Osteocyte (in vitro differentiated cells): ENCODE results near the gene CAPSL. TPM values are rescaled to one million over a fixed set of nuclear protein-coding genes. Genes with fewer than 3 reads are reported as not detected.

ENCODE experiments used
- DNase-seq: peaks from one replicate; pipeline ENCODE4 v3.0.0; 2021; ENCODE audit warnings: mixed read lengths; ENCODE audit not compliant: unreplicated experiment; ENCODE audit errors: extremely low spot score
- H3K27ac Mint-ChIP-seq: one replicate; pipeline ENCODE4 v1.8.0; 2021; ENCODE audit warnings: mild to moderate bottlenecking, mixed read lengths; ENCODE audit not compliant: unreplicated experiment
- H3K27me3 Mint-ChIP-seq: one replicate; pipeline ENCODE4 v1.8.0; 2021; ENCODE audit warnings: mixed read lengths; ENCODE audit not compliant: unreplicated experiment
- H3K36me3 Mint-ChIP-seq: one replicate; pipeline ENCODE4 v1.8.0; 2021; ENCODE audit warnings: mixed read lengths; ENCODE audit not compliant: unreplicated experiment
- H3K4me1 Mint-ChIP-seq: one replicate; pipeline ENCODE4 v1.8.0; 2021; ENCODE audit warnings: mixed read lengths; ENCODE audit not compliant: unreplicated experiment
- H3K4me3 Mint-ChIP-seq: one replicate; pipeline ENCODE4 v1.8.0; 2021; ENCODE audit warnings: mild to moderate bottlenecking, moderate library complexity, mixed read lengths; ENCODE audit not compliant: unreplicated experiment
- H3K9me3 Mint-ChIP-seq: one replicate; pipeline ENCODE4 v1.8.0; 2021; ENCODE audit warnings: mixed read lengths; ENCODE audit not compliant: unreplicated experiment
- total RNA-seq: library from RNA; stranded (reverse); gene quantifications from 2 replicates; pipeline ENCODE4 v1.2.1, GENCODE V29; 2021
- TF ChIP-seq, protein P1 (sequence below): fragments of 200-600 bp; sonication (generic); IDR thresholded peaks from 2 replicates; pipeline ENCODE4 v1.5.0; 2021; ENCODE audit warnings: antibody characterized with exemption, mild to moderate bottlenecking, moderate library complexity

Gene CAPSL
- total RNA-seq, 1 donor from 2014 or later = not detected

GRCh38 chr5:35890021-35891020 is 48.1 kb downstream of the CAPSL start:
- no peak overlapping the region for H3K4me3 Mint-ChIP-seq
- no peaks in the 10 kb centered on the region for H3K36me3 Mint-ChIP-seq
- no peaks in the 10 kb centered on the region for H3K9me3 Mint-ChIP-seq
- H3K27me3 Mint-ChIP-seq = no peaks in the 10 kb centered on the region
- DNase-seq = no peak
- H3K4me1 Mint-ChIP-seq = peaks cover 2% of the 10 kb centered on the region
- TF ChIP-seq, protein P1, sequence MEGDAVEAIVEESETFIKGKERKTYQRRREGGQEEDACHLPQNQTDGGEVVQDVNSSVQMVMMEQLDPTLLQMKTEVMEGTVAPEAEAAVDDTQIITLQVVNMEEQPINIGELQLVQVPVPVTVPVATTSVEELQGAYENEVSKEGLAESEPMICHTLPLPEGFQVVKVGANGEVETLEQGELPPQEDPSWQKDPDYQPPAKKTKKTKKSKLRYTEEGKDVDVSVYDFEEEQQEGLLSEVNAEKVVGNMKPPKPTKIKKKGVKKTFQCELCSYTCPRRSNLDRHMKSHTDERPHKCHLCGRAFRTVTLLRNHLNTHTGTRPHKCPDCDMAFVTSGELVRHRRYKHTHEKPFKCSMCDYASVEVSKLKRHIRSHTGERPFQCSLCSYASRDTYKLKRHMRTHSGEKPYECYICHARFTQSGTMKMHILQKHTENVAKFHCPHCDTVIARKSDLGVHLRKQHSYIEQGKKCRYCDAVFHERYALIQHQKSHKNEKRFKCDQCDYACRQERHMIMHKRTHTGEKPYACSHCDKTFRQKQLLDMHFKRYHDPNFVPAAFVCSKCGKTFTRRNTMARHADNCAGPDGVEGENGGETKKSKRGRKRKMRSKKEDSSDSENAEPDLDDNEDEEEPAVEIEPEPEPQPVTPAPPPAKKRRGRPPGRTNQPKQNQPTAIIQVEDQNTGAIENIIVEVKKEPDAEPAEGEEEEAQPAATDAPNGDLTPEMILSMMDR = no peak
- H3K27ac Mint-ChIP-seq = no peak overlapping the region

- Mint-ChIP-seq H3K27me3 (no peaks in the 10 kb centered on the region), H3K36me3 (no peaks in the 10 kb centered on the region), H3K9me3 (no peaks in the 10 kb centered on the region), H3K27ac (no peak overlapping the region), H3K4me3 (no peak overlapping the region), H3K4me1 (peaks cover 17% of the 10 kb centered on the region)
- TF ChIP-seq, protein P1 = no peak
- DNase-seq = no peak
These were observed 50.9 kb downstream of the CAPSL start for GRCh38 chr5:35887321-35888100.

- Mint-ChIP-seq H3K36me3 (no peaks in the 10 kb centered on the region), H3K9me3 (no peaks in the 10 kb centered on the region), H3K4me1 (peaks cover 17% of the 10 kb centered on the region), H3K27ac (no peak overlapping the region), H3K27me3 (no peaks in the 10 kb centered on the region), H3K4me3 (no peak overlapping the region)
- TF ChIP-seq, protein P1 = no peak
- no peak for DNase-seq
These were observed 52.0 kb downstream of the CAPSL start for GRCh38 chr5:35886381-35886780.

DNA sequence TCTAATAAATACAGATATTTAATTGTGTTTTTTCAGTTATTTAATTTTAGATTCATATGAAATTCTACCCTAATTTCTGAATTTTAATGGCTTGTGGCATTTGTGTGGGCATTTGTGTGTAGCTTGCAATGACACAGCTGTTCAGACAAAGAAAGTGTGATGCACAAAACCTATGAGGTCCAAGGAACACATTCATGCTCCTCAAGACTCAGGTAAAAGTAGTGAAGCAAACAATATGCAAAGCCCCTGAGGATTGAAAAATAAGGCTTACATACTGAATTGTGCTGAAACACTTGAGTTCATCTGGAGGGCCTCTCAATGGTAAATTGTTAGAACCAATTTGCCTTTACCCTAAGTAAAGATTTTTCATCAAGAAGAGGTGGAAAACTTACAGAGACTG is 53.6 kb downstream of the CAPSL start:
- no peak overlapping the region for H3K4me3 Mint-ChIP-seq
- H3K9me3 Mint-ChIP-seq = no peaks in the 10 kb centered on the region
- no peak for DNase-seq
- peaks cover 17% of the 10 kb centered on the region for H3K4me1 Mint-ChIP-seq
- H3K36me3 Mint-ChIP-seq = no peaks in the 10 kb centered on the region
- TF ChIP-seq, protein P1 = no peak
- H3K27ac Mint-ChIP-seq = no peak overlapping the region
- no peaks in the 10 kb centered on the region for H3K27me3 Mint-ChIP-seq
